H9 (cell line): Measurements from ENCODE around the gene ABCA3. TPM values are rescaled to one million over a fixed set of nuclear protein-coding genes. Genes with fewer than 3 reads are reported as not detected.
"Not testable (repeated sequence)": the region's sequence is repeated elsewhere in the genome, so short reads cannot be mapped to it uniquely, and the experiment has no call there.

Source experiments
- DNase-seq: peaks from one replicate; pipeline ENCODE4 v3.0.0-alpha.2; 2017
- H2AFZ ChIP-seq: one replicate; pipeline ENCODE4 v1.6.1; 2013; ENCODE audit warnings: mild to moderate bottlenecking, low read length, control low read depth, moderate library complexity
- H2AK5ac ChIP-seq: 2 replicates; pipeline ENCODE4 v1.6.1; 2013; ENCODE audit warnings: low read length, control low read depth, mixed read lengths; ENCODE audit not compliant: insufficient read length
- H2BK120ac ChIP-seq: one replicate; pipeline ENCODE4 v1.6.1; 2013; ENCODE audit warnings: low read depth, mild to moderate bottlenecking, low read length, control low read depth, inconsistent platforms; ENCODE audit not compliant: poor library complexity, severe bottlenecking
- H2BK12ac ChIP-seq: 2 replicates; pipeline ENCODE4 v1.6.1; 2013; ENCODE audit warnings: low read length, control low read depth, mixed read lengths, low read depth; ENCODE audit not compliant: insufficient read length
- H2BK15ac ChIP-seq: 2 replicates; pipeline ENCODE4 v1.6.1; 2013; ENCODE audit warnings: low read depth, low read length, control low read depth
- H2BK20ac ChIP-seq: one replicate; pipeline ENCODE4 v1.6.1; 2013; ENCODE audit warnings: low read depth, mild to moderate bottlenecking, low read length, control low read depth, inconsistent platforms; ENCODE audit not compliant: poor library complexity, severe bottlenecking
- H2BK5ac ChIP-seq: 2 replicates; pipeline ENCODE4 v1.6.1; 2013; ENCODE audit warnings: low read length, control low read depth, mixed read lengths; ENCODE audit not compliant: insufficient read length
- H3K14ac ChIP-seq: 2 replicates; pipeline ENCODE4 v1.6.1; 2013; ENCODE audit warnings: low read length, control low read depth; ENCODE audit not compliant: insufficient read depth
- H3K18ac ChIP-seq: 2 replicates; pipeline ENCODE4 v1.6.1; 2013; ENCODE audit warnings: low read depth, mild to moderate bottlenecking, mixed read lengths, low read length, control low read depth; ENCODE audit not compliant: insufficient read length
- H3K23ac ChIP-seq: 2 replicates; pipeline ENCODE4 v1.6.1; 2013; ENCODE audit warnings: low read length, control low read depth, mixed read lengths, low read depth; ENCODE audit not compliant: insufficient read length
- H3K23me2 ChIP-seq: 2 replicates; pipeline ENCODE4 v1.6.1; 2013; ENCODE audit warnings: low read depth, mild to moderate bottlenecking, mixed read lengths, low read length, control low read depth; ENCODE audit not compliant: insufficient read length, poor library complexity, severe bottlenecking
- H3K27ac ChIP-seq: 2 replicates; pipeline ENCODE4 v1.5.1; 2013; ENCODE audit warnings: low read length, control low read depth, mixed read lengths, low read depth; ENCODE audit not compliant: insufficient read length
- H3K27me3 ChIP-seq: 2 replicates; pipeline ENCODE4 v1.6.1; 2013; ENCODE audit warnings: low read length, control low read depth, inconsistent platforms; ENCODE audit not compliant: insufficient read depth
- H3K4ac ChIP-seq: 2 replicates; pipeline ENCODE4 v1.6.1; 2013; ENCODE audit warnings: low read depth, mild to moderate bottlenecking, control low read depth, inconsistent platforms, low read length, moderate library complexity
- H3K4me1 ChIP-seq: 2 replicates; pipeline ENCODE4 v1.6.1; 2013; ENCODE audit warnings: low read length, control low read depth, inconsistent platforms; ENCODE audit not compliant: insufficient read depth
- H3K4me2 ChIP-seq: 2 replicates; pipeline ENCODE4 v1.6.1; 2013; ENCODE audit warnings: low read length, control low read depth, mixed read lengths; ENCODE audit not compliant: insufficient read length, insufficient read depth
- H3K56ac ChIP-seq: 2 replicates; pipeline ENCODE4 v1.6.1; 2013; ENCODE audit warnings: low read depth, mild to moderate bottlenecking, mixed read lengths, low read length, control low read depth; ENCODE audit not compliant: insufficient read length
- H3K79me1 ChIP-seq: 2 replicates; pipeline ENCODE4 v1.6.1; 2013; ENCODE audit warnings: low read depth, mild to moderate bottlenecking, moderate library complexity, low read length, control low read depth, inconsistent platforms; ENCODE audit not compliant: insufficient read depth, poor library complexity, severe bottlenecking
- H3K79me2 ChIP-seq: 2 replicates; pipeline ENCODE4 v1.6.1; 2013; ENCODE audit warnings: low read length, control low read depth, inconsistent platforms; ENCODE audit not compliant: insufficient read depth
- H3K9ac ChIP-seq: 2 replicates; pipeline ENCODE4 v1.6.1; 2013; ENCODE audit warnings: low read length, control low read depth, mixed read lengths; ENCODE audit not compliant: insufficient read length; ENCODE audit errors: extremely low read depth
- H3K9me3 ChIP-seq: one replicate; pipeline ENCODE4 v1.6.1; 2013; ENCODE audit warnings: low read depth, low read length, inconsistent platforms; ENCODE audit not compliant: control insufficient read depth
- H3T11ph ChIP-seq: one replicate; pipeline ENCODE4 v1.6.1; 2013; ENCODE audit warnings: mild to moderate bottlenecking, low read length, control low read depth, inconsistent platforms
- H4K20me1 ChIP-seq: one replicate; pipeline ENCODE4 v1.6.1; 2013; ENCODE audit not compliant: control insufficient read depth, insufficient read length, insufficient read depth
- H4K5ac ChIP-seq: 2 replicates; pipeline ENCODE4 v1.6.1; 2013; ENCODE audit warnings: low read depth, mild to moderate bottlenecking, mixed read lengths, low read length, control low read depth; ENCODE audit not compliant: insufficient read length
- H4K8ac ChIP-seq: replicated peaks from 2 replicates; pipeline ENCODE4 v1.6.1; 2013; ENCODE audit warnings: low read length, control low read depth, mixed read lengths, low read depth; ENCODE audit not compliant: insufficient read length
- H4K91ac ChIP-seq: 2 replicates; pipeline ENCODE4 v1.6.1; 2013; ENCODE audit warnings: low read depth, mild to moderate bottlenecking, moderate library complexity, mixed read lengths, low read length, control low read depth; ENCODE audit not compliant: insufficient read length
- H3K27ac Mint-ChIP-seq, 3 experiments: 2 replicates in 2 of 3; 3 replicates in 1 of 3; pipeline ENCODE4 v1.8.0; 2020 to 2021; ENCODE audit warnings: mixed read lengths in 3 of 3, mild to moderate bottlenecking in 1 of 3, moderate library complexity in 1 of 3
- H3K27me3 Mint-ChIP-seq: 2 replicates; pipeline ENCODE4 v1.8.0; 2021; ENCODE audit warnings: low read depth, mild to moderate bottlenecking, moderate library complexity, mixed read lengths
- H3K36me3 Mint-ChIP-seq, 3 experiments: 2 replicates in 2 of 3; 3 replicates in 1 of 3; pipeline ENCODE4 v1.8.0; 2020 to 2021; ENCODE audit warnings: low read depth in 3 of 3, mixed read lengths in 3 of 3; ENCODE audit not compliant: insufficient read depth in 1 of 3
- H3K4me1 Mint-ChIP-seq, 2 experiments: 2 replicates each; pipeline ENCODE4 v1.8.0; 2020; ENCODE audit warnings: mixed read lengths in 2 of 2
- H3K4me3 Mint-ChIP-seq, 2 experiments: 2 replicates in 1 of 2; 3 replicates in 1 of 2; pipeline ENCODE4 v1.8.0; 2020 to 2021; ENCODE audit warnings: mild to moderate bottlenecking in 2 of 2, mixed read lengths in 2 of 2, moderate library complexity in 1 of 2
- H3K9me3 Mint-ChIP-seq, 2 experiments: 2 replicates in 1 of 2; 3 replicates in 1 of 2; pipeline ENCODE4 v1.8.0; 2020; ENCODE audit warnings: mild to moderate bottlenecking in 2 of 2, mixed read lengths in 2 of 2, moderate library complexity in 1 of 2
- WGBS: extraction: QIAGEN DNeasy Blood & Tissue Kit; methylation state at CpG from one replicate; pipeline ENCODE4 v1.1.7; 2013; ENCODE audit warnings: missing lambda C conversion rate, low lambda C conversion rate, mixed read lengths; ENCODE audit not compliant: insufficient read length; ENCODE audit errors: extremely low coverage; 5-methylcytosine and 5-hydroxymethylcytosine counted together
- total RNA-seq: library from RNA; stranded (reverse); gene quantifications from 2 replicates; pipeline ENCODE4 v1.2.1, GENCODE V29; 2021
- TF ChIP-seq, protein P1 (sequence below): fragments of 200-600 bp; sonication (generic); conservative IDR thresholded peaks from 3 replicates; pipeline ENCODE4 v1.8.0; 2021; ENCODE audit warnings: antibody characterized with exemption, mild to moderate bottlenecking

The ABCA3 gene
- total RNA-seq, 1 experiment from 2014 or later, result 8.0 TPM

DNA sequence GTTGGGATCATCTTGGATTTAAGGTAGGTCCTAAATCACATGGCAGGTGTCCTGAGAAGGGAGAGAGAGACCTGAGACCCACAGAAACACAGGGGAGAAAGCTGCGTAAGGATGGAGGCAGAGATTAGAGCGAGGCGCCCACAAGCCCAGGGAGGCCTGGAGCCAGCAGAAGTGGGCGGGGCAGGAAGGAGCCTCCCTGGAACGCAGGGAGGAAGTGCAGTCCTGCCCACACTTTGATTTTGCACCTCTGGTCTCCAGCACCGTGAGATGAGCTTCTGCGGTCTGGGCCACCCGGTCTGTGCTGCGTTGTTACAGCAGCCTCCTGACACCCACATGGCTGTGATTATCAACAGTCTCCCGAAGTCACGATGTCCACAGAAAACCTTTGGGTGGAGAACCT, 97.9 kb downstream of the ABCA3 start:
- no peak overlapping the region for H2AK5ac ChIP-seq
- no peak overlapping the region for H4K91ac ChIP-seq
- no CpG with 5 or more reads among the region's 11 CpGs for WGBS
- H4K5ac ChIP-seq, result no peak overlapping the region
- no peak for DNase-seq
- H2BK15ac ChIP-seq, result no peak overlapping the region
- H3T11ph ChIP-seq, result no peak overlapping the region
- no peaks in the 10 kb centered on the region for H3K79me2 ChIP-seq
- Mint-ChIP-seq H3K9me3 (no peaks in the 10 kb centered on the region; a peak in 1 of 5 replicates), H3K4me1 (peaks cover 0 to 3% of the 10 kb centered on the region in 2 experiments; a peak in 1 of 4 replicates), H3K4me3 (no peak overlapping the region), H3K36me3 (peaks cover 15 to 61% (median 40%) of the 10 kb centered on the region in 3 experiments; a peak in 6 of 7 replicates), H3K27me3 (peaks cover 4% of the 10 kb centered on the region; the same call in 1 of the 2 replicates), H3K27ac (no peak overlapping the region)
- H3K27me3 ChIP-seq, result no peaks in the 10 kb centered on the region
- H3K4ac ChIP-seq, result no peak overlapping the region
- H3K4me2 ChIP-seq, result no peak overlapping the region
- no peak overlapping the region for H4K8ac ChIP-seq
- H3K23ac ChIP-seq, result no peak overlapping the region
- no peak overlapping the region for H3K14ac ChIP-seq
- no peak overlapping the region for H2AFZ ChIP-seq
- H4K20me1 ChIP-seq, result no peaks in the 10 kb centered on the region
- H3K18ac ChIP-seq, result no peak overlapping the region
- no peak overlapping the region for H3K9ac ChIP-seq
- no peaks in the 10 kb centered on the region for H3K4me1 ChIP-seq
- H3K27ac ChIP-seq, result no peak overlapping the region
- H3K9me3 ChIP-seq, result no peaks in the 10 kb centered on the region
- no peak overlapping the region for H2BK120ac ChIP-seq
- TF ChIP-seq, protein P1, sequence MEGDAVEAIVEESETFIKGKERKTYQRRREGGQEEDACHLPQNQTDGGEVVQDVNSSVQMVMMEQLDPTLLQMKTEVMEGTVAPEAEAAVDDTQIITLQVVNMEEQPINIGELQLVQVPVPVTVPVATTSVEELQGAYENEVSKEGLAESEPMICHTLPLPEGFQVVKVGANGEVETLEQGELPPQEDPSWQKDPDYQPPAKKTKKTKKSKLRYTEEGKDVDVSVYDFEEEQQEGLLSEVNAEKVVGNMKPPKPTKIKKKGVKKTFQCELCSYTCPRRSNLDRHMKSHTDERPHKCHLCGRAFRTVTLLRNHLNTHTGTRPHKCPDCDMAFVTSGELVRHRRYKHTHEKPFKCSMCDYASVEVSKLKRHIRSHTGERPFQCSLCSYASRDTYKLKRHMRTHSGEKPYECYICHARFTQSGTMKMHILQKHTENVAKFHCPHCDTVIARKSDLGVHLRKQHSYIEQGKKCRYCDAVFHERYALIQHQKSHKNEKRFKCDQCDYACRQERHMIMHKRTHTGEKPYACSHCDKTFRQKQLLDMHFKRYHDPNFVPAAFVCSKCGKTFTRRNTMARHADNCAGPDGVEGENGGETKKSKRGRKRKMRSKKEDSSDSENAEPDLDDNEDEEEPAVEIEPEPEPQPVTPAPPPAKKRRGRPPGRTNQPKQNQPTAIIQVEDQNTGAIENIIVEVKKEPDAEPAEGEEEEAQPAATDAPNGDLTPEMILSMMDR, result no peak
- H3K79me1 ChIP-seq, result no peaks in the 10 kb centered on the region
- H2BK20ac ChIP-seq, result no peak overlapping the region
- H3K56ac ChIP-seq, result no peak overlapping the region
- H2BK12ac ChIP-seq, result no peak overlapping the region
- no peak overlapping the region for H2BK5ac ChIP-seq
- no peaks in the 10 kb centered on the region for H3K23me2 ChIP-seq

DNA sequence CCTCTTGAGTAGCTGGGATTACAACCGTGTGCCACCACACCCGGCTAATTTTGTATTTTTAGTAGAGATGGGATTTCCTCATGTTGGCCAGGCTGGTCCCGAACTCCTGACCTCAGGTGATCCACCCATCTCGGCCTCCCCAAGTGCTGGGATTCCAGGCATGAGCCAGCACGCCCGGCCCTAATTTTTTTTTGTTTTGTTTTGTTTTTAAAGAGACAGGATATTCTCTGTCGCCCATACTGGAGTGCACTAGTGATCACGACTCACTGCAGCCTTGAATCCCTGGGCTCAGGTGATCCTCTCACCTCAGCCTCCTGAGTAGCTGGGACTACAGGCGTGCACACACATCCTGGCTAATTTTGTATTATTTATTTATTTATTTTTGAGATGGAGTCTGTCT, 100.2 kb downstream of the ABCA3 start:
- not testable (repeated sequence) for DNase-seq, H2AFZ ChIP-seq, H3K14ac ChIP-seq, H3K9me3 ChIP-seq, H3K4me1 Mint-ChIP-seq, H2BK12ac ChIP-seq, H4K91ac ChIP-seq, H2BK5ac ChIP-seq, H3K9me3 Mint-ChIP-seq, H3K9ac ChIP-seq, H2BK120ac ChIP-seq, H3T11ph ChIP-seq, H3K4me2 ChIP-seq, H3K56ac ChIP-seq, H2BK15ac ChIP-seq, H2AK5ac ChIP-seq, H3K27me3 ChIP-seq, H3K4me1 ChIP-seq, H4K5ac ChIP-seq, H3K18ac ChIP-seq, H3K4me3 Mint-ChIP-seq, H3K27ac ChIP-seq, H3K27ac Mint-ChIP-seq, H2BK20ac ChIP-seq, H3K79me2 ChIP-seq, H3K4ac ChIP-seq, H3K23ac ChIP-seq, H4K8ac ChIP-seq, H4K20me1 ChIP-seq, H3K79me1 ChIP-seq
- peaks cover 13% of the 10 kb centered on the region for H3K23me2 ChIP-seq
- H3K36me3 Mint-ChIP-seq, result peaks cover 8 to 48% (median 28%) of the 10 kb centered on the region in 3 experiments; a peak in 6 of 7 replicates
- peaks cover 16% of the 10 kb centered on the region for H3K27me3 Mint-ChIP-seq
- no CpG with 5 or more reads among the region's 9 CpGs for WGBS
